H7 (cell line): ENCODE data around the gene PCNT. TPM values are rescaled to one million over a fixed set of nuclear protein-coding genes. Genes with fewer than 3 reads are reported as not detected.
A peak's percentile ranks its signal among the peaks of the same experiment; 100 is the strongest.
"Not testable (repeated sequence)": the region's sequence is repeated elsewhere in the genome, so short reads cannot be mapped to it uniquely, and the experiment has no call there.

ENCODE experiments used
- DNase-seq: peaks from one replicate; pipeline ENCODE4 v3.0.0; 2012
- H3K27me3 ChIP-seq: 2 replicates; pipeline ENCODE4 v1.6.0; 2011; ENCODE audit warnings: mild to moderate bottlenecking, low read length; ENCODE audit not compliant: control insufficient read depth, insufficient read depth
- H3K36me3 ChIP-seq: replicated peaks from 2 replicates; pipeline ENCODE4 v1.5.1; 2011; ENCODE audit warnings: low read length; ENCODE audit not compliant: control insufficient read depth, insufficient read depth
- H3K4me3 ChIP-seq: 2 replicates; pipeline ENCODE4 v1.5.1; 2011; ENCODE audit warnings: low read depth, mild to moderate bottlenecking, control low read depth, low read length, moderate library complexity; ENCODE audit not compliant: insufficient read depth
- total RNA-seq: library from RNA; depleted of rRNA; stranded (reverse); fragments of >200 nt; shearing (Covaris generic); gene quantifications from 2 replicates; pipeline ENCODE4 v1.2.3, GENCODE V29; 2014

PCNT gene
- total RNA-seq, 1 experiment from 2014 or later: 20.7 TPM

DNA sequence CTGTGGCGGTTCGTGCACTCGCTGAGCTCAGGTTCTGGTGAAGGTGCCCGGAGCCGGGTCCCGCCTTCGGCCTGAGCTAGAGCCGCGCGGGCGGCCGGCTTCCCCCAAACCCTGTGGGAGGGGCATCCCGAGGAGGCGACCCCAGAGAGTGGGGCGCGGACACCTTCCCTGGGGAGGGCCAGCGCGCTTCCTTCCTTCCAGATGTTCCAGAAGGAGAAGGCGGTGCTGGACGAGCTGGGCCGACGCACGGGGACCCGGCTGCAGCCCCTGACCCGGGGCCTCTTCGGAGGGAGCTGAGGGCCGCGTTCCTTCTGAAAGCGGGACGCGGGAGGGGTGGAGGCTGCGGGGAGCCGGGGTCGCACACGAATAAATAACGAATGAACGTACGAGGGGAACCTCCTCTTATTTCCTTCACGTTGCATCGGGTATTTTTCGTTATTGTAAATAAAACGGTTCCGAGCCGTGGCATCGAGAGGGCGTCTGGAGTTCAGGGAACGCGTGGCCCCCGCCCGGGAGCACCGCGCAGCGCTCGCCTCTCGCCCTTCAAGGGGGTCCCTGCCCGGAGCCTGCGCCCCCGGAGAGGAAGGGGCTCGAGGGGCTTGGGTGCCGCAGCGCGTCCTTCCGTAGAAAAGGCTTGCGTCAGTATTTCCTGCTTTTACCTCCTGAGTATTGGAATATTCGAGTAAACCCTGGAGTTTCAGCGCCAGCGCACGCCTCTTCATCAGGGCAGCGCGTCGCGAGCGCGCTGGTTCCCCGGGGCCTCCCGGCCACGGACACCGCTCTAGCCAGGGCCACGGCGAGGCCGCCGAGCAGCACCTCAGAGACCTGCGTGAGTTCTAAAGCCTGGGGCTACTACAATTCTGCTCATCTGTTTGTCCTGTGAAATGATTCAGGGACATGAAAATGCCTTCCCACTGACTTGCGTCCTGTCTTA is 26.4 kb upstream of the PCNT start:
- peak overlapping the region; percentile 39 for H3K4me3 ChIP-seq
- H3K36me3 ChIP-seq: peaks cover 6% of the 10 kb centered on the region
- no peaks in the 10 kb centered on the region; the same call in none of the 2 replicates for H3K27me3 ChIP-seq
- DNase-seq: peak; percentile 82

DNA sequence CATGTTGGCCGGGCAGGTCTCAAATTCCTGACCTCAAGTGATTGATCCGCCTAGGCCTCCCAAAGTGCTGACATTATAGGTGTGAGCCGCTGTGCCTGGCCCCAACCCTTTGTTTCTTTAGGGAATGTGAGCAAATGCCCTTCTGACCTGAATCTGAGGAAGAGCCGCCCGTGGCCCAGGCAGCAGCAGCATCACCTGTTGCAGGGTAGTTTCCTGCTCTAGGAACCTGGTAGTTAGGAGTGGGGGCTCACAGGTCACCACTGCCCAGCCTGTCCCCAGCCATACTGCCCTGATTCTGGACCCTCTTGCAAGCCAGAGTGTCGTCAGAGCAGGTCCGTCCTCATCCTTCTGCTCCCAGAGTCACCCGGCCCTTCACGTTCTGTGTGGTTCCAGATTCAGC is 24.8 kb upstream of the PCNT start:
- Histone ChIP-seq H3K4me3 (no peak overlapping the region), H3K36me3 (peaks cover 6% of the 10 kb centered on the region), H3K27me3 (no peaks in the 10 kb centered on the region; the same call in none of the 2 replicates)
- DNase-seq: no peak

DNA sequence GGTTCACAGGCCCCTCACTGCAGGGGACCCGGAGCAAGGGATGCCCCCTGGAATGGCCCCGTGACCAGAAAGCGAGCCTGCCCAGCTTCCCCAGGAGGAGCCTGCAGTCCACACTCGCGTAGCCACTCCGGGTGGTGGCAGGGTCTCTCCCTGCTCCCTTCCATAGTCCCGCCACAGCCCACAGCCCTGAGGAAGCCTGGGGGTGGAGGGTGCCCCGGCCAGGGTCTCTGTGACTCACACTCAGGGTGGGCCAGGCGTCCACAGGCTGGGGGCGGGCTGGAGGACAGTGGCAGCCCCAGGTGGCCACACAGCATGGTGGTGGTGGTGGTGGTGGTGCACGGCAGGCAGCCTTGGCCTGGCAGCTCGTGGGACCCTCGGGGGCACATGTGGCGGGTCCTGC is 22.2 kb upstream of the PCNT start:
- peak; percentile 36 for DNase-seq
- H3K27me3 ChIP-seq: no peaks in the 10 kb centered on the region; the same call in none of the 2 replicates
- no peak overlapping the region for H3K4me3 ChIP-seq
- peaks cover 10% of the 10 kb centered on the region for H3K36me3 ChIP-seq

- Histone ChIP-seq H3K27me3 (no peaks in the 10 kb centered on the region), H3K4me3 (no peak overlapping the region), H3K36me3 (peaks cover 8% of the 10 kb centered on the region)
- no peak for DNase-seq
These were observed 19.5 kb upstream of the PCNT start for GRCh38 chr21:46304437-46304836.

DNA sequence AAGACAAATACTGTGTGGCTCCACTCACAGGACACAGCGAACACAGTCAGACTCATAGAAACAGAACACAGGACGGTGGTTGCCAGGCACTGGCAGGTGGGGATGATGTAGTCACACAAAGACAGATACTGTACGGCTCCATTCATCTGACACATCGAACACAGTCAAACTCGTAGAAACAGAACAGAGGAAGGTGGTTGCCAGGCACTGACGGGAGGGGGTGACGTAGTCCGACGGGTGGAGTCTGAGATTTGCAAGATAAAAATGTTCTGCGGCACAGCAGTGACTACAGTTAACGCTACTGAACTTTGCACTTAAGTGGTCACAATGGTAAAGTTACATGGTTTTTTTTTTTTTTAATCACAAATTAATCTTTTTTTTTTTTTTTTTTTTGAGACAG is 19.0 kb upstream of the PCNT start:
- no peak for DNase-seq
- Histone ChIP-seq H3K36me3 (peaks cover 8% of the 10 kb centered on the region), H3K4me3 (no peak overlapping the region), H3K27me3 (no peaks in the 10 kb centered on the region)

GRCh38 chr21:46307625-46308024 is 16.3 kb upstream of the PCNT start:
- Histone ChIP-seq H3K4me3 (no peak overlapping the region), H3K36me3 (peaks cover 7% of the 10 kb centered on the region), H3K27me3 (no peaks in the 10 kb centered on the region)
- no peak for DNase-seq

GRCh38 chr21:46308431-46308830 is 15.5 kb upstream of the PCNT start:
- Histone ChIP-seq H3K4me3 (no peak overlapping the region), H3K36me3 (peaks cover 10% of the 10 kb centered on the region), H3K27me3 (no peaks in the 10 kb centered on the region)
- no peak for DNase-seq

- DNase-seq, H3K36me3 ChIP-seq, H3K4me3 ChIP-seq, H3K27me3 ChIP-seq: not testable (repeated sequence)
These were observed 13.7 kb upstream of the PCNT start for GRCh38 chr21:46310260-46310659.

DNA sequence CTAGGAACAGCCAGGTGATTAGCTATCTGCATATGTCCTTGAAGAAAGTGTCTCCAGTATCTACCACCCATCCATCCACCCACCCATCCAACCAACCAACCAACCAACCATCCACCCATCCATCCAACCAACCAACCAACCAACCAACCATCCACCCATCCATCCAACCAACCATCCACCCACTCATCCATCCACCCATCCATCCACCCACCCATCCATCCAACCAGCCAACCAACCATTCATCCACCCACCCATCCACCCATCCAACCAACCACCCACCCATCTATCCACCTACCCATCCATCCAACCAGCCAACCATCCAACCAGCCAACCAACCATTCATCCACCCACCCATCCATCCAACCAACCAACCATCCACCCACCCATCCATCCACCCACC is 12.4 kb upstream of the PCNT start:
- Histone ChIP-seq H3K27me3 (no peaks in the 10 kb centered on the region), H3K4me3 (no peak overlapping the region), H3K36me3 (peaks cover 8% of the 10 kb centered on the region)
- DNase-seq: no peak

GRCh38 chr21:46312949-46313348 is 11.0 kb upstream of the PCNT start:
- Histone ChIP-seq H3K4me3 (no peak overlapping the region), H3K27me3 (no peaks in the 10 kb centered on the region), H3K36me3 (peaks cover 11% of the 10 kb centered on the region)
- no peak for DNase-seq

DNA sequence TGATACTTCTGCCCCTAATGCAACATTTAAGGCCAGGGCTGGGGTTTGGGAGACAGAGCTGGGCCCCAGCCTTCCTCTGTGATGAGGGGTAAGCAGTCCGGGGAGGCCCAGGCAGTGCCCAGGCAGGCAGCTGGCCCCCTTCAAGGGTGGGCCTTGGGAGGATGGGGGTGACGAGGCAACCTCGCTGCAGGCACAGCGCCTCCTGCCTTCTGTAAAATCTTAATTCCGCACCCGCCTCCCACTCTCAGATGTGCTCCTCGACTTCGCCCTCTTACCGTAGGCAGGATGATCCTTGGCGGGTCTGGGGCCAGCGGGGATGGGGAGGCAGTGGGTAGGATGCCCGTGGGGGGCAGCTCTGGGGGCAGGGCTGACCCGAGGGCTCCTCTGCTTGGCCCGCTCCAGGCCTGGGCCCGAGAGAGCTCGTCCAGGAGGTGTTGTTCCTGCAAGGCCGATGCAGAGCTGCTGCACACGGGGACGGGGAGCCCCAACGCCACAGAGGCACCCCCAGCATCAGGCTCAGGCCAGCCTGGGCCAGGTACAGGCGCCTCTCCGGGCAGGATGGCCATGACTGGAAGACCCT is 9.4 kb upstream of the PCNT start:
- peaks cover 11% of the 10 kb centered on the region for H3K36me3 ChIP-seq

DNA sequence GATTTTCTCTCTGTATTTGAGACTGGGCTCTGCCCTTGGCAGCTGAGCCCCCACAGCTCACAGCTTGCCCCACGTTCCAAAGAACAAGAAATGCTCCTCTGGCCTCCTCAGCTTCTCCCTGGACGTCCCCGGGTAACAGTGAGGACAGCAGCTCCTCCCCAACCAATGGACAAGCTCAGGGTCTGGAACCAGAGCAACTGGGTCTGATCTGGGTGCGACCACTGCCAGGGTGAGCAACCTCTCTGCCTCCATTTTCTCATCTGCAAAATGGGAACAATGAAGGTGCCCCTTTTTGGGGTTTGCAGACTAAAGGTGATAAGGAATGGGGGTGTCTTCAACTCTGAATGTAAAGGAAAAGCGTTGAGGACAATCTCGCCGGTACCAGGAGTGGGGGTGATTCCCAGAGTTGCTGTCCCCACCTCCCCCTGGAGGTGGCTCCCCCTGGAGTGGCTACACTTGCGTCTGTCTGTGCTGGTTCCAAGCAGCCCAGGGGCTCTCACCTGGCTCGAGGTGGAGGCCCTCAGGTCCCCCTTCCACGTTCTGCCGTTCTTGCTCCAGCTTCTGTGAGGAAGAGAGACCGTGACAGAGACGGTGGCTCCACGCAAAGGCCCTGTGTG is 7.1 kb upstream of the PCNT start:
- Histone ChIP-seq H3K27me3 (no peaks in the 10 kb centered on the region), H3K36me3 (peaks cover 8% of the 10 kb centered on the region), H3K4me3 (no peak overlapping the region)
- DNase-seq: peak; percentile 56

More for the DNA sequence above, 9.4 kb upstream of the PCNT start:
- peak; percentile 75 for DNase-seq
- no peaks in the 10 kb centered on the region for H3K27me3 ChIP-seq
- no peak overlapping the region for H3K4me3 ChIP-seq

DNA sequence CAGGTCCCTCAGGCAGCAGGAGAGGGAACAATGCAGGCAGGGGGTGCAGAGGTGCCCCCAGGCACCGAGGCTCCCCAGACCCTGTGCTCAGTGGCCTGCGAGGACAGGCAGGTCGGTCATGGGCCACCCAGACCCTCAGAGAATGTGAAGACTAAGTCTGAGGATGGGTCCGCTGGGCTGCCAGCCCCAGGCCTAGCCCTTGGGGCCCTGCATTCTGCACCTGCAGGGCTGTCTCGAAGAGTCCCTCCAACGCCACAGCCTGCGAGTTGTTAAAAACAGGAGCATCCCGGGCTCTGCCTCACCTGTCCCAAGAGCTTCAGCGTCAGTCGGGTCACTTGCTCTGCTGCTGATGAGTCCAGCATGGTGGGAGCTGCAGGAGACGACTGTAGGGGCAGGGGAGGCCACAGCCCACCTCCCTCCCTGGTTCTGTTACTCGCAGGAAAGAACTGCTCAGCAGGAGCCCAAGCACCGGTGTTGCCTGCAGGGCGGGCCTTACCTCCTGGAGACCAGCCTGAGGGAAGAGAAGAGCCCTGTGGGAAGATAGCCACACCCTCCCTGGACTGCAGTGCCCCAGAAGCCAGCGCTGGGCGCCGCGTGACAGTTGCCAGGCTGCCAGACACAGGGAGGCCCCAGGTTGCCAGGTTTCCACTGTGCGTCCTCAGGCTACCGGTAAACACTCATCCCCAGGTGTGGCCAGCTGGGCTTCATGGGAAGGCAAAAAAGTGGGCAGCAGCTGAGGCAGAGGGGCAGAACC is 6.1 kb upstream of the PCNT start:
- H3K27me3 ChIP-seq: no peaks in the 10 kb centered on the region
- H3K4me3 ChIP-seq: no peak overlapping the region
- H3K36me3 ChIP-seq: peaks cover 8% of the 10 kb centered on the region
- peak; percentile 85 for DNase-seq

DNA sequence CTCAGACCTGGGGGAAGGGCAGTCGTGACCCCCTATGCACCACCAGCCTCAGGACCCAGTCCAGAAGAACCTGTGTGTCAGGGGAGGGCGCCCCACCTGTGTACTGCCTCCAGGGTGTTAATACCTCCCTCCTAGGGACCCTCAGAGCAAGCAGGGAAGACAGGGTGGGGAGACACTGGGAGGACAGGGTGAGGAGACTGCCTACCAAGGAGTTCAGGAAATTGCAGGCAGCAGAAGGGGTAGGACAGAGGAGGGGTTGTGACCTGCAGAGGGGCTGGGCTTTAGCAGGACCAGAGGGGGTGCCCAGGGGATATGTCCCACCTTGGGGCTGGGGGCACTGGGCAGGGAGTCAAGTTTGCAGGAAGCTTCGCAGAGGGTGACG is 5.5 kb upstream of the PCNT start:
- peaks cover 6% of the 10 kb centered on the region for H3K36me3 ChIP-seq
- H3K27me3 ChIP-seq: no peaks in the 10 kb centered on the region
- H3K4me3 ChIP-seq: no peak overlapping the region
- no peak for DNase-seq
